Measurements from ENCODE around the gene NAT16. TPM values are rescaled to one million over a fixed set of nuclear protein-coding genes. Genes with fewer than 3 reads are reported as not detected.

NAT16 gene
- total and polyA plus RNA-seq, 2 of the 13 experiments (the other 11 are each of a cell fraction or from before 2014, with no cell fraction given) = 0.04 TPM; not detected in 1

DNA sequence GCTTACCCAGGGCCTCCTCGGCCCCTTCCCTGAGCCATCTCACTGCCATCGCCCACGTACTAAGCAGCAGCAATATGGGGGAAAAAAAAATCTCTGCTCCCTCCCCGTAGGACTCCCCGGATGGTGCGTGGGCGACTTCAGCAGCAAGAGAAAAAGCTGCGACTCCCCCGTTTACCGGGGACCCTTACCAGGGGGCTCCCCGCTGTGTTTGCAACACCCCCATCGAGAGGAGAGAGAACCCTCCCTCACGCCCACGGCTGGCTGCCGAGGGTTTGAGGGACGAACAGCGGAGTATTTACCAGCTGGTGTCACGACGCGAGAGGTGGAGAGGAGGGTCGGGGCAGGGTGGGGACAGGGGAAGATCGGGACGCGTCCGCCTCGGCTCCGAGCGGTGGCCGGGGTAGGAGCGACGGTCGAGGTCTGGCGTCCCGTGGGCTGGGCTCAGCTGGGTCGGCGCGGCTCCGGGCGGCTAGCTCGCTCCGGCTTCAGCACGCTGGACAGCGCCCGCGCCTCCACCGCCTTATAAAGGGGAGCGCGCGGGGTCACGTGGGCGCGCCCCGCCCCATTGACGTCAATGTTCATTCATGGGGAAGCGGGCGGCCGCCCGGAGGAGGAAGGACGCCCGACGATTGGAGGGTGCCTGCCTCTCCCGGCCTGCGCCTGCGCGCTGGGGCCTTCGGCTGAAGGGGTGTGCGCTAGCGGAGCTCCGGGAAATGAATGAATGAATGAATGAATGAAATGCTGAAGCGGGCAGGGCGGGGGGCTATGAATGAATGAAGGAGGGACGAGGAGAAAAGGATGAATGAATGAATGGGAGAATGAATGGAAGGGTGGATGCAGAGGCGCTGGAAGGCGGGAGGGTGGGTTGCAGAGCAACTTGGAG lies 14.8 kb downstream of the NAT16 start, which contains the start of gene VGF (continued):
- TF ChIP-seq HNF4A (CRISPR knock-in tag; IDR thresholded peaks at IDR 0.05) = no peak
- TF ChIP-seq ZNF672 (CRISPR knock-in tag; IDR thresholded peaks at IDR 0.05) = no peak
- TF ChIP-seq HNRNPL (IDR thresholded peaks at IDR 0.05; ENCODE audit: low read depth, low read length) = no peak
- TF ChIP-seq ZNF354B (CRISPR knock-in tag; IDR thresholded peaks at IDR 0.05) = peak; percentile 95
- TF ChIP-seq, protein P1, sequence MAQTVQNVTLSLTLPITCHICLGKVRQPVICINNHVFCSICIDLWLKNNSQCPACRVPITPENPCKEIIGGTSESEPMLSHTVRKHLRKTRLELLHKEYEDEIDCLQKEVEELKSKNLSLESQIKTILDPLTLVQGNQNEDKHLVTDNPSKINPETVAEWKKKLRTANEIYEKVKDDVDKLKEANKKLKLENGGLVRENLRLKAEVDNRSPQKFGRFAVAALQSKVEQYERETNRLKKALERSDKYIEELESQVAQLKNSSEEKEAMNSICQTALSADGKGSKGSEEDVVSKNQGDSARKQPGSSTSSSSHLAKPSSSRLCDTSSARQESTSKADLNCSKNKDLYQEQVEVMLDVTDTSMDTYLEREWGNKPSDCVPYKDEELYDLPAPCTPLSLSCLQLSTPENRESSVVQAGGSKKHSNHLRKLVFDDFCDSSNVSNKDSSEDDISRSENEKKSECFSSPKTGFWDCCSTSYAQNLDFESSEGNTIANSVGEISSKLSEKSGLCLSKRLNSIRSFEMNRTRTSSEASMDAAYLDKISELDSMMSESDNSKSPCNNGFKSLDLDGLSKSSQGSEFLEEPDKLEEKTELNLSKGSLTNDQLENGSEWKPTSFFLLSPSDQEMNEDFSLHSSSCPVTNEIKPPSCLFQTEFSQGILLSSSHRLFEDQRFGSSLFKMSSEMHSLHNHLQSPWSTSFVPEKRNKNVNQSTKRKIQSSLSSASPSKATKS (CRISPR knock-in tag; IDR thresholded peaks at IDR 0.05) = 0 out of 2 replicates have a peak, but pooled peaks have one; percentile 78
- TF ChIP-seq PHF8 (CRISPR knock-in tag; IDR thresholded peaks at IDR 0.05) = 0 out of 2 replicates have a peak, but pooled peaks have one; percentile 28
- peak; percentile 100 for TF ChIP-seq HES4 (CRISPR knock-in tag; IDR thresholded peaks at IDR 0.05; ENCODE audit: borderline replicate concordance)
- peak; percentile 91 for TF ChIP-seq HOXA3 (CRISPR knock-in tag; IDR thresholded peaks at IDR 0.05)
- 0 out of 2 replicates have a peak, but pooled peaks have one; percentile 76 for TF ChIP-seq ZNF17 (CRISPR knock-in tag; IDR thresholded peaks at IDR 0.05)
- TF ChIP-seq, protein P2, sequence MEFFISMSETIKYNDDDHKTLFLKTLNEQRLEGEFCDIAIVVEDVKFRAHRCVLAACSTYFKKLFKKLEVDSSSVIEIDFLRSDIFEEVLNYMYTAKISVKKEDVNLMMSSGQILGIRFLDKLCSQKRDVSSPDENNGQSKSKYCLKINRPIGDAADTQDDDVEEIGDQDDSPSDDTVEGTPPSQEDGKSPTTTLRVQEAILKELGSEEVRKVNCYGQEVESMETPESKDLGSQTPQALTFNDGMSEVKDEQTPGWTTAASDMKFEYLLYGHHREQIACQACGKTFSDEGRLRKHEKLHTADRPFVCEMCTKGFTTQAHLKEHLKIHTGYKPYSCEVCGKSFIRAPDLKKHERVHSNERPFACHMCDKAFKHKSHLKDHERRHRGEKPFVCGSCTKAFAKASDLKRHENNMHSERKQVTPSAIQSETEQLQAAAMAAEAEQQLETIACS (CRISPR knock-in tag; IDR thresholded peaks at IDR 0.05) = peak; percentile 83
- TF ChIP-seq ONECUT2 (CRISPR knock-in tag; IDR thresholded peaks at IDR 0.05) = peak; percentile 79
- TF ChIP-seq U2AF1 (optimal IDR thresholded peaks at IDR 0.05; ENCODE audit: low read depth, low read length) = no peak
- no peak for TF ChIP-seq TRIM24 (CRISPR knock-in tag; IDR thresholded peaks at IDR 0.05)
- TF ChIP-seq, protein P3, sequence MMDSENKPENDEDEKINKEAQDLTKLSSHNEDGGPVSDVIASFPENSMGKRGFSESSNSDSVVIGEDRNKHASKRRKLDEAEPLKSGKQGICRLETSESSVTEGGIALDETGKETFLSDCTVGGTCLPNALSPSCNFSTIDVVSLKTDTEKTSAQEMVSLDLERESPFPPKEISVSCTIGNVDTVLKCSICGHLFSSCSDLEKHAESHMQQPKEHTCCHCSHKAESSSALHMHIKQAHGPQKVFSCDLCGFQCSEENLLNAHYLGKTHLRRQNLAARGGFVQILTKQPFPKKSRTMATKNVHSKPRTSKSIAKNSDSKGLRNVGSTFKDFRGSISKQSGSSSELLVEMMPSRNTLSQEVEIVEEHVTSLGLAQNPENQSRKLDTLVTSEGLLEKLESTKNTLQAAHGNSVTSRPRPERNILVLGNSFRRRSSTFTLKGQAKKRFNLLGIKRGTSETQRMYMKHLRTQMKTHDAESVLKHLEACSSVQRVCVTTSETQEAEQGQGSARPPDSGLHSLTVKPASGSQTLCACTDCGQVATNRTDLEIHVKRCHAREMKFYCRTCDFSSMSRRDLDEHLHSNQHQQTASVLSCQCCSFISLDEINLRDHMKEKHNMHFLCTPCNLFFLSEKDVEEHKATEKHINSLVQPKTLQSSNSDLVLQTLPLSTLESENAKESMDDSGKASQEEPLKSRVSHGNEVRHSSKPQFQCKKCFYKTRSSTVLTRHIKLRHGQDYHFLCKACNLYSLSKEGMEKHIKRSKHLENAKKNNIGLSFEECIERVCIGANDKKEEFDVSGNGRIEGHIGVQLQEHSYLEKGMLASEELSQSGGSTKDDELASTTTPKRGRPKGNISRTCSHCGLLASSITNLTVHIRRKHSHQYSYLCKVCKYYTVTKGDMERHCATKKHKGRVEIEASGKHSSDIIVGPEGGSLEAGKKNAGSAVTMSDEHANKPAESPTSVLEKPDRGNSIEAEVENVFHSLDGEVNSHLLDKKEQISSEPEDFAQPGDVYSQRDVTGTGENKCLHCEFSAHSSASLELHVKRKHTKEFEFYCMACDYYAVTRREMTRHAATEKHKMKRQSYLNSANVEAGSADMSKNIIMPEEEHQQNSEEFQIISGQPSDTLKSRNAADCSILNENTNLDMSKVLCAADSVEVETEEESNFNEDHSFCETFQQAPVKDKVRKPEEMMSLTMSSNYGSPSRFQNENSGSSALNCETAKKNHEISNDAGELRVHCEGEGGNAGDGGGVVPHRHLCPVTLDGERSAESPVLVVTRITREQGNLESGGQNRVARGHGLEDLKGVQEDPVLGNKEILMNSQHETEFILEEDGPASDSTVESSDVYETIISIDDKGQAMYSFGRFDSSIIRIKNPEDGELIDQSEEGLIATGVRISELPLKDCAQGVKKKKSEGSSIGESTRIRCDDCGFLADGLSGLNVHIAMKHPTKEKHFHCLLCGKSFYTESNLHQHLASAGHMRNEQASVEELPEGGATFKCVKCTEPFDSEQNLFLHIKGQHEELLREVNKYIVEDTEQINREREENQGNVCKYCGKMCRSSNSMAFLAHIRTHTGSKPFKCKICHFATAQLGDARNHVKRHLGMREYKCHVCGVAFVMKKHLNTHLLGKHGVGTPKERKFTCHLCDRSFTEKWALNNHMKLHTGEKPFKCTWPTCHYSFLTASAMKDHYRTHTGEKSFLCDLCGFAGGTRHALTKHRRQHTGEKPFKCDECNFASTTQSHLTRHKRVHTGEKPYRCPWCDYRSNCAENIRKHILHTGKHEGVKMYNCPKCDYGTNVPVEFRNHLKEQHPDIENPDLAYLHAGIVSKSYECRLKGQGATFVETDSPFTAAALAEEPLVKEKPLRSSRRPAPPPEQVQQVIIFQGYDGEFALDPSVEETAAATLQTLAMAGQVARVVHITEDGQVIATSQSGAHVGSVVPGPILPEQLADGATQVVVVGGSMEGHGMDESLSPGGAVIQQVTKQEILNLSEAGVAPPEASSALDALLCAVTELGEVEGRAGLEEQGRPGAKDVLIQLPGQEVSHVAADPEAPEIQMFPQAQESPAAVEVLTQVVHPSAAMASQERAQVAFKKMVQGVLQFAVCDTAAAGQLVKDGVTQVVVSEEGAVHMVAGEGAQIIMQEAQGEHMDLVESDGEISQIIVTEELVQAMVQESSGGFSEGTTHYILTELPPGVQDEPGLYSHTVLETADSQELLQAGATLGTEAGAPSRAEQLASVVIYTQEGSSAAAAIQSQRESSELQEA (CRISPR knock-in tag; IDR thresholded peaks at IDR 0.05; ENCODE audit: not compliant biosample characterization) = peak; percentile 95
- TF ChIP-seq POLR2AphosphoS5 (IDR thresholded peaks at IDR 0.05; ENCODE audit: low read depth, low read length) = no peak
- peak; percentile 71; the same call in 1 of the 2 replicates for TF ChIP-seq ZNF670 (CRISPR knock-in tag; IDR thresholded peaks at IDR 0.05; ENCODE audit: borderline replicate concordance)
- TF ChIP-seq SRSF1 (optimal IDR thresholded peaks at IDR 0.05; ENCODE audit: low read depth, low read length) = no peak
